ENCODE results near the gene NOL3. TPM values are rescaled to one million over a fixed set of nuclear protein-coding genes. Genes with fewer than 3 reads are reported as not detected.

The NOL3 gene
- polyA plus RNA-seq, 3 donors, result 2.7 to 17.0 (median 3.8) TPM

GRCh38 chr16:67194260-67194659 lies 23.9 kb downstream of the NOL3 start:
- peaks cover 18 to 20% of the 10 kb centered on the region in 2 donors for H3K4me1 ChIP-seq (ENCODE audit: control insufficient read depth in 1 of 2, insufficient read depth in 2 of 2, low read length in 2 of 2)

DNA sequence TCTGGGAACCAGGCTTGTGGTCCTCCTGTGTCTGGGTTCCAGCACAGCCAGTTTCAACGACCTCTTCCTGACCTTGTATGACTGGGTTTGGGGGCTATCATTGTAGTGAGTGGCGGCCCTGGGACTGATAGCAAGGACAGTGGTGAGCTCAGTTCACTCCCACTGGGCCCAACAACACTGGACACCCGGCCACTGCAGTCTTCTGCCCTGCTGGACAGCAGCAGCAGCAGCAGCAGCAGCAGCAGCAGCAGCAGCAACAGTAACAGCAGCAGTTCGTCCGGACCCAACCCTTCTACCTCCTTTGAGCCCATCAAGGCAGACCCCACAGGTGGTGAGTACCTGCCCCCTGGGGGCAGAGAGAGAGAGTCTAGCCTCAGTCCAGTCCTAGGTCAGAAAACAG lies 25.3 kb downstream of the NOL3 start:
- Mint-ChIP-seq H3K9me3 (peaks cover 0 to 2% (median 0%) of the 10 kb centered on the region in 7 donors), H3K27ac (peak overlapping the region in 2 of 7 donors; percentile 17 to 33), H3K36me3 (peaks cover 51 to 67% of the 10 kb centered on the region in 2 donors), H3K4me3 (no peak overlapping the region), H3K27me3 (ENCODE audit: low read depth in 3 of 3) (peaks cover 0 to 2% (median 0%) of the 10 kb centered on the region in 3 donors), H3K4me1 (peaks cover 38% of the 10 kb centered on the region)
- Histone ChIP-seq H3K4me3 (replicated peaks in 1 of 3; ENCODE audit: low read depth in 2 of 3, low read length in 3 of 3) (no peak overlapping the region), H3K36me3 (replicated peaks in 1 of 2; ENCODE audit: control insufficient read depth in 1 of 2, insufficient read depth in 2 of 2, low read length in 2 of 2) (peaks cover 48 to 62% of the 10 kb centered on the region in 2 donors), H3K9ac (ENCODE audit: insufficient read depth, low read length, poor library complexity, severe bottlenecking) (no peak overlapping the region), H4K20me1 (ENCODE audit: insufficient read depth, low read length) (peaks cover 76% of the 10 kb centered on the region), H3K27me3 (ENCODE audit: control insufficient read depth in 2 of 2, insufficient read depth in 2 of 2, low read length in 2 of 2) (no peaks in the 10 kb centered on the region), H3K4me1 (ENCODE audit: control insufficient read depth in 1 of 2, insufficient read depth in 2 of 2, low read length in 2 of 2) (peaks cover 18 to 20% of the 10 kb centered on the region in 2 donors), H3K4me2 (replicated peaks; ENCODE audit: extremely low read depth, low read length, poor library complexity, severe bottlenecking) (no peak overlapping the region), H3K79me2 (ENCODE audit: insufficient read depth, low read length) (peaks cover 30% of the 10 kb centered on the region), H3K27ac (ENCODE audit: low read depth in 1 of 2, low read length in 2 of 2) (no peak overlapping the region), H3K9me3 (replicated peaks in 1 of 2; ENCODE audit: control insufficient read depth in 1 of 2, insufficient read depth in 1 of 2, low read length in 2 of 2) (no peaks in the 10 kb centered on the region), H2AFZ (ENCODE audit: insufficient read depth, low read depth, low read length, poor library complexity, severe bottlenecking) (no peak overlapping the region)
- WGBS (ENCODE audit: insufficient coverage), result 100% methylated on average over 1 of the region's 5 CpGs
- TF ChIP-seq CTCF (IDR thresholded peaks at IDR 0.05), result no peak
- DNase-seq, result no peak
- intact Hi-C loops (cut with micrococcal nuclease), result no loop called here

More at GRCh38 chr16:67194260-67194659, 23.9 kb downstream of the NOL3 start:
- Histone ChIP-seq H4K20me1 (ENCODE audit: insufficient read depth, low read length) (peaks cover 70% of the 10 kb centered on the region), H3K9me3 (replicated peaks in 1 of 2; ENCODE audit: control insufficient read depth in 1 of 2, insufficient read depth in 1 of 2, low read length in 2 of 2) (no peaks in the 10 kb centered on the region), H3K27ac (ENCODE audit: low read depth in 1 of 2, low read length in 2 of 2) (peak overlapping the region in 1 of 2 donors; percentile 32), H3K79me2 (ENCODE audit: insufficient read depth, low read length) (peaks cover 30% of the 10 kb centered on the region), H3K4me3 (replicated peaks in 1 of 3; ENCODE audit: low read depth in 2 of 3, low read length in 3 of 3) (no peak overlapping the region), H3K9ac (ENCODE audit: insufficient read depth, low read length, poor library complexity, severe bottlenecking) (no peak overlapping the region), H2AFZ (ENCODE audit: insufficient read depth, low read depth, low read length, poor library complexity, severe bottlenecking) (no peak overlapping the region), H3K36me3 (replicated peaks in 1 of 2; ENCODE audit: control insufficient read depth in 1 of 2, insufficient read depth in 2 of 2, low read length in 2 of 2) (peaks cover 41 to 54% of the 10 kb centered on the region in 2 donors), H3K27me3 (ENCODE audit: control insufficient read depth in 2 of 2, insufficient read depth in 2 of 2, low read length in 2 of 2) (no peaks in the 10 kb centered on the region), H3K4me2 (replicated peaks; ENCODE audit: extremely low read depth, low read length, poor library complexity, severe bottlenecking) (no peak overlapping the region)
- Mint-ChIP-seq H3K36me3 (peaks cover 42 to 55% of the 10 kb centered on the region in 2 donors), H3K27me3 (ENCODE audit: low read depth in 3 of 3) (peaks cover 0 to 2% (median 0%) of the 10 kb centered on the region in 3 donors), H3K9me3 (peaks cover 0 to 2% (median 0%) of the 10 kb centered on the region in 7 donors), H3K4me1 (peaks cover 36% of the 10 kb centered on the region), H3K4me3 (no peak overlapping the region), H3K27ac (peak overlapping the region in 2 of 7 donors; percentile 8 to 54)
- no peak for DNase-seq
- intact Hi-C loops (cut with micrococcal nuclease), result loop anchor here (5.0 kb wide), 1 partner anchor 33 kb away; the partner anchor contains the start of gene TMEM208 (in 2 of the 2)
- TF ChIP-seq CTCF (IDR thresholded peaks at IDR 0.05), result no peak
- 100% methylated on average over 4 of the region's 6 CpGs for WGBS (ENCODE audit: insufficient coverage)

Data from CD14-positive monocyte (primary cell).